ENCODE data around the gene CDIPT.
"Not testable (repeated sequence)": the region's sequence is repeated elsewhere in the genome, so short reads cannot be mapped to it uniquely, and the experiment has no call there.

Gene CDIPT, protein sequence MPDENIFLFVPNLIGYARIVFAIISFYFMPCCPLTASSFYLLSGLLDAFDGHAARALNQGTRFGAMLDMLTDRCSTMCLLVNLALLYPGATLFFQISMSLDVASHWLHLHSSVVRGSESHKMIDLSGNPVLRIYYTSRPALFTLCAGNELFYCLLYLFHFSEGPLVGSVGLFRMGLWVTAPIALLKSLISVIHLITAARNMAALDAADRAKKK

DNA sequence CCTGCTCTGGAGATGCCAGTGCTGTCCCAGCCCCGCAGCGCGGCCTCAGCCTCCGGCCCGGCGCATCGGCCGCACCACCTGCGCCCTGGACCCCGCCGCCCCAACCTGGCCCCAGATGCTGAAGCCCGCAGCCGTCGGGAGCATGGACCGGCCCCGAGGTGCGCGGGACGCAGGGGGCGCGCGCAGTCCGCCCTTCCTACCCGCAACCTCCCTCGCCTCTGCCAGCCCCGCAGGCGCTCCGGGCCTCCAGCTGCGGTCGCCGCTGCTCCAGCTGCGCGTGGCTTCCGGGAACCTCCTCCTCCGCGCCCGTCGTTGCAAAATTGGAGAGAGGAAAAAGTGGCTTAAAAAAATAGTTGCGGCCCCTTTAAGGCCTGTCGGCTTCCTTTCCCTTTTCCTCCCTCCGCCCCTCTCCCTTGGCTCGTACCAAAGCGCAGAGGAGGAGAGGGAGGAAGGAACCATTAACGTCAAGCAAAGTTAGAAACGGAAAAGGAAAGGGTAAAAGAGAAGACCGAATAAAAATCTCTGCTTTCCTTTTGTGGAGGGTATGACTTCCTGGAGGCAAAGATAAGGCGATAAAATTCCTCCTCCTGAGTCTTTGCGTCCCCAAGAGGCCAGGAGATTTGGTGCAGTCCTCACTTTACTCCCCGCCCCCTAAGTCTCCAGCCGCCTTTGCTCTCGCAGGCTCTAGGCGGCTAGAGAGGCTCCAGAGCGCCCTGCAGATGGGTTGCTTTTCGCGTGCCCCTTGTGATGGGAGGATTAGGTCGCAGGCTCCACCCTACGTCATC lies at the start of gene CDIPT:
TSS of gene CDIPT (minus strand) at position 343 of the 785 bp plus-strand sequence. CDS start 369 bp downstream, outside the sequence.
- peak; percentile 97 for DNase-seq

DNA sequence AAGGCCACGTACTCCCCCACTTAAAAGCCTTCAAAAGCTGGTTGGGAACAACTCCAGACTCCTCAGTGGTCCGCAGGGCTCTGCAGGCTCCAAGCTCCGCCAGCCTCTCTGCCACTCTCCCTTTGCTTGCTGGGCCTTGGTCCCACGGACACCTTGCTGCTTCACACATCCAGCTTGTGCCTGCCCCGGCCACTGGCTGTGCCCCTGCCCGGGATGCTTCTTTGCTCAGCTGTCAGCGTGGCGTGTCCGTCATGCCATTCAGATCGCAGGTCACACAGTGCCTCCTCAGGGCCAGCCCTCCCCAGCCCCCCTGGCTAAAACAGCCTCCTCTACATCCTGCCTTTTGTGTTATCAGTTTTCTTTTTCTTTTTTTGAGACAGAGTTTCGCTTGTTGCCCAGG lies 49.1 kb upstream of the CDIPT start:
- no peak for DNase-seq

DNA sequence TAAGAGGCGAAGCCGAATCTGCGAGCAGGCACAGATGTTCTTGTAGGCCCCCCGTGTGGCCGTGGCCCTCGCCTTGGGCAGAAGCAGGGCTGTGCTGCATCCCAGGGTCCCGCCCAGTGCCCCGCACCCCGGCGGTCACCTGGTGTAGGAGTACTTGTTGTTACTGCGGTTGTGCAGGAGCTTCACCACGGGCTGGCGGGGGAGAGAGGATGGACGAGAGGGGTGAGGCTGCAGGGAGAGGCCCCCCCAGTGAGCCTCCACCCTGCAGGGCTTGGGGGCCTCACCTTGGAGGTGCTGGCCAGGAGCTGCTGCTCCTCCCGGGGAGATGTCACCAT lies 48.6 kb upstream of the CDIPT start:
- DNase-seq = no peak

DNA sequence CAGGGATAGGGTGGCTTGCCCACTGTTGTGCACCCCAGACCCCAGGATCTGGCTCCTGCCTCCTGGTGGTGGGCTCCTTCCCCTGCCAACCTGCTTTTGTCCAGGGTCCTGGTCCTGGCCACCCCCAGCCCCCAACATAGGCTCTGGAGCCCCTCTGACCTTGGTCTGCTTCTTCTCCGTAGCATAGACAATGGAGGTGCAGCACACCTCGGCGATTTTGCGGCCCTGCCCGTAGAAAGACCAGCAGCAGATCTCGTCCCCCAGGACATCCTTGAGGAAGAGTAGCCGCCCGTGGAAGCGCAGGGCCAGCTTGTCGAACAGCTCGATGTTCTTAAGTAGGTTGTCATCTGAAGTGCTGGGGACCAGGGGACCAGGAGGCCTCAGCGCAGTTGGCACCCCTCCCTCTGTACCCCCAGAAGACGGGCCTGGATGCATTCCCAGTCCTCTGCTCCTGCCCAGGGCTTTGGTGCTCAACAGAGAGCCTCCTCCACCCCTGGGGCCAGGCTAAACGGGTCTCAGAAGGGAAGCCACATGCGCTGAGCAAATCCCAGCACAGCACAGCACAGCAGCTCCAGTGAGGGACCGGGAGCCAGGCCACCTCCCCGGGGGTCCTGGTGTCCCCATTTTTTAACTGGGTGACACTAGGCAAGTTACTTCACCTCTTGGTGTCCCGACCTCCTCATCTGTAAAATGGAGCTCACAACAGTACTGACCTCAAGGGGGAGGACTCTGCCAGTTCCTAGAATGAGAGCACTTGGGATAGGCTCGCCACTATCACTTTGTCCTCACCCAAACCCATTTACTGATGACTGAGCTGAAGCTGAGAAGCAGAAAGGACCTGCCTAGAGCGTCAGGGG lies 48.0 kb upstream of the CDIPT start:
- DNase-seq = no peak

DNA sequence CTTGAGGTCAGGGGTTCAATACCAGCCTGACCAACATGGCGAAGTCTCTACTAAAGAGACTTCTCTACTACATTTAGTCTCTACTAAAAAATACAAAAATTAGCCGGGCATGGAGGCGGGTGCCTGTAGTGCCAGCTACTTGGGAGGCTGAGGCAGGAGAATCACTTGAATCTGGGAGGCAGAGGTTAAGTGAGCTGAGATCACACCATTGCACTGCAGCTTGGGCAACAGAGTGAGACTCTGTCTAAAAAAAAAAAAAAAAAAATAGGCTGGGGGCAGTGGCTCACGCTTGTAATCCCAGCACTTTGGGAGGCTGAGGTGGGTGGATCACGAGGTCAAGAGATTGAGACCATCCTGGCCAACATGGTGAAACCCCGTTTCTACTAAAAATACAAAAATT lies 46.8 kb upstream of the CDIPT start:
- not testable (repeated sequence) for DNase-seq

DNA sequence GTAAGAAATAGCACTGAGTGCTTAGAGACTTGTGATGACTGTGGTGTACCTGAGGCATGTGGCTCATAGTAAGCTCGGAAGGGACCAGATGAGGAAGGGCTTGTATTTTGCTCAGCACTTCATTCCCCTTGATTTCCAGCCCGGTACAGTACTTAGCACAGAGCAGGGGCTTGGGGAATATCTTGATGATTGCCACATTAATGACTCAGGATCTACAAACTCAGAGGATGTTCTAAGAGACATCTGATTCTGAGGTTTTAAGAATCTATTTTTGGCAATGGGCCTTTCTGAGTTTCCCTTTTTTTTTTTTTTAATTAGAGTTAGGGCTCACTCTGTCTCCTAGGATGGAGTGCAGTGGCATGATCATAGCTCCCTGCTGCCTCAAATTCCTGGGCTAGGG lies 46.4 kb upstream of the CDIPT start:
- DNase-seq = no peak

DNA sequence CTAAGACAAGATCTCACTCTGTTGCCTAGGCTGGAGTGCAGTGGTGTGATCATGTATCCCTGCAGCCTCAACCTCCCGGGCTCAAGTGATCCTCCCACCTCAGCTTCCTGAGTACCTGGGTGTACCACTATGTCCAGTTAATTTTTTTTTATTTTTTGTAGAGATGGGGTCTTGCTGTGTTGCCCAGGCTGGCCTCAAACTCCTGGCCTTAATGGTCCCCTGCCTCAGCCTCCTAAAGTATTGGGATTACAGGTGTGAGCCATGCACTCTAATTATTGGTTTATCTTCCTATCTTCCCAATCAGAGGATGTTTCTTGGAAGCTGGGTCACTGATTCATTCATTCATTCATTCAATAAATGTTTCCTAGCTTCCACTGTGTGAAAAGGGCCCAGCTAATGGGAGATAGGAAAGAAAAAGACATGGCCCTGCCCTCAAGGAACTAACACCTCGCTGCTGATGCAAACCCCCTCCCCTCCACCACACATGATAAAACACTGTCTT lies 45.7 kb upstream of the CDIPT start:
- no peak for DNase-seq

DNA sequence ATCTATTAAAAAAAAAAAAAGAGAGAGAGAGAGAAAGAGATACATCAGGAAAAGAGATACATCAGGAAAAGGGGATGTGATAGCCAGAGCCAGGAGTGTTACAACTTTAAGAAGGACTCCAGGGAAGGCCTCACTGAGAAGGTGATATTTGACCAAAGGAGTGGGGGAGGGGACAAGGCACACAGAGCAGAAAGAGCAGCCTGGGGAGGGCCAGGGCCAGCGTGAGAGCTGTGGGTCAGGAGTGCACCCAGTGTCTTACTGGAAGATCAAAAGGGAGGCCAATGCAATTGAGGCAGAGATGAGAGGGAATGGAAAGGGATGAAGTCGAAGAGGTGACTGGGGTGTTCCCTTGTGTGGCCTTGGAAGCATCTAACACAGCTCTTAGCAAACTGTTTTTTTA lies 44.9 kb upstream of the CDIPT start:
- DNase-seq = no peak

DNA sequence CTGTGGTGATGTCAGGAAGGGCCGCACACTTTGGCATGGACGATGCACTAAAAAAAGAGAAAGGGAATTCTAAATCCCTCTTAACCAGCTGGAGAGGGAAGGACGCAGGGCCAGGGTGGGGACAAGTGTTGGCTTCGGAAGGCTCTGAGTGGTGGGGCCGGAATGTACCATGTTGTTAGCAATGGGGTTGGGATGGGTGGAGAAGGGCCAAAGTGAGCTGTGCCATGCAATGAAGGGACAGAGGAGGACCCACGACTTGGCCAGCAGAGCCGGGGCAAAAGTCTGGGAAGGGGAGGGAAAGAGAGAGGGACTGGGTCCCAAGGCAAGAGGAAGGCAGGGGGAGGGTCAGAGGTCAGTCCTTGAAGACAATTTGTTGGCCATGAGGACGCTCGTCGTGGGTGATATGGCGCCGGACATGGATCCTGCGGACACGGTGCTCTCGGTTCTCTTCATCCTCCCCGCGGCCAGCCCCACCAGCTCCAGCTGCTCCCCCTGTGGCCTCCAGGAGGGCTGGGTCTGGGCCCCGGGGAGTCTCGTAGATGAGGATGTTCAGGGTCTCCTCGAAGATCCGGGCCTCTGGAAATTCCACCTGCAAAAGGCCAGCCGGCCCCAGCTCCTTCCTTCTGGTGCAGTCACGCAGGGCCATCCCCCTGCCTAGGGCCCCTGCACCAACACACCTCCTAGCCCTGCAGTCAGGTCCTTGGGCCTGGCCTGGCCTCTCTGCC lies 43.7 kb upstream of the CDIPT start:
- no peak for DNase-seq

DNA sequence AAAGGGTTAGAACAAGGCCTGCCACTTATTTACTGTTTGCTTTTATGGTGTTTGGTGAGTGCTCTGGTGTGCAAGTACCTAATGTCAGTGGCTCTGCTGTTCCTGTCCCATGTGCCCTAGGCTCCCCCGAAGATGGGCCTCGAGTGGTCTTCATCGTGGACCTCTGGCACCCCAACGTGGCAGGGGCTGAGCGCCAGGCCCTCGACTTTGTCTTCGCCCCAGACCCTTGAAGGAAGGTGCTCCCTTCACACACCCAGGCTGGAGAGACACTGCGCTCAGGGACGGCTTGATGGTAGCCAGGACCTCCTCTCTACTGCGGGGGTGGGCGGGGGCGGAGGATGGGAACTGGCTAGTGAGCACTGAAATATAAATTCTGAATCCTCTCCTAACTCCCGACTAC lies 42.6 kb upstream of the CDIPT start:
- DNase-seq = no peak

DNA sequence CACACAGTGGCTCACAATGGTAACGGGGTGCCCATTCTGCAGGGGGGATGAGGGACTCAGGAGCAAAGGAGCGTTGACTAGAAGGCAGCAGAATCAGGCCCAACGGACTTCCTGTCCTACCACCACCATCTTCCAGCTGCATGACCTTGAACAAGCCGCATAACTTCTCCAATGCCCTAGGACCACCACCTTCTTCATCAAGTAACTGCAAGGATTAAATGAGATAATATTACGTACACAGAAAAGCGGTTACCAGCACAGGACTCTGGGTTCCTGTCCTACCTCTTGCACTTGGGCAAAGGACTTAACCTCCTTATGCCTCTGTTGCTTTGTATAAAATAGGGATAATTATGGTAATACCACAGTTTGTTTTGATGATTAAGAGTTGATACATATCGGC lies 41.9 kb upstream of the CDIPT start:
- no peak for DNase-seq

DNA sequence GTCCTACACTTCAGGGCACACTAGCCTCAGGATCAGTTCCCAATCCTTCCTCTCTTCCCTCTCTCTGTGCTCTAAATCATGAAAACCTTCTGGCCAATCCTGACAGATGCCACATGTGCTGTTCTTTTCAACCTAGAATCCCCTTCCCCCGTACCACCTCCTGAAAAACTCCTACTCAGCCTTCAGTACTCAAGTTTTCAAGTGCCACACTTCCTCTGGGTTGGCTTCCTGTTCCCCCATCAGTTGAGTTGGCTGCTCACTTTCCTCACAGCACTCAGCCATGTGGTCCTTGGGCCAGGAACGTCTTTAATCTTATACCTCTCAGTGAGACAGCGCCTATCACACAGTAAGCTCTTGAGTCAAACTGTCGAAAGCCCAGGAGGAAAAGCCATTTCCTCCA lies 40.6 kb upstream of the CDIPT start:
- DNase-seq = no peak

DNA sequence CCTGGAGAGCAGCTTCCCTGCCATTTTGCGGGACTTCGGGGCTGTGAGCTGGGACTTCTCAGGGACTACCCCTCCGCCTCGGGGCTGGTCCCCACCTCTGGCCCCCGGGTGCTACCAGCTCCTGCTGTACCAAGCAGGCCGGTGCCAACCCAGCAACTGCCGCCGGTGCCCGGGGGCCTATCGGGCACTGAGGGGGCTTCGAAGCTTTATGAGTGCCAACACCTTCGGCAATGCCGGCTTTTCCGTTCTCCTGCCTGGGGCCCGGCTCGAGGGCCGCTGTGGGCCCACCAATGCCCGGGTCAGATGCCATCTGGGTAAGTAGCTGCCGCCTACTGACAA lies 38.5 kb upstream of the CDIPT start:
- no peak for DNase-seq

DNA sequence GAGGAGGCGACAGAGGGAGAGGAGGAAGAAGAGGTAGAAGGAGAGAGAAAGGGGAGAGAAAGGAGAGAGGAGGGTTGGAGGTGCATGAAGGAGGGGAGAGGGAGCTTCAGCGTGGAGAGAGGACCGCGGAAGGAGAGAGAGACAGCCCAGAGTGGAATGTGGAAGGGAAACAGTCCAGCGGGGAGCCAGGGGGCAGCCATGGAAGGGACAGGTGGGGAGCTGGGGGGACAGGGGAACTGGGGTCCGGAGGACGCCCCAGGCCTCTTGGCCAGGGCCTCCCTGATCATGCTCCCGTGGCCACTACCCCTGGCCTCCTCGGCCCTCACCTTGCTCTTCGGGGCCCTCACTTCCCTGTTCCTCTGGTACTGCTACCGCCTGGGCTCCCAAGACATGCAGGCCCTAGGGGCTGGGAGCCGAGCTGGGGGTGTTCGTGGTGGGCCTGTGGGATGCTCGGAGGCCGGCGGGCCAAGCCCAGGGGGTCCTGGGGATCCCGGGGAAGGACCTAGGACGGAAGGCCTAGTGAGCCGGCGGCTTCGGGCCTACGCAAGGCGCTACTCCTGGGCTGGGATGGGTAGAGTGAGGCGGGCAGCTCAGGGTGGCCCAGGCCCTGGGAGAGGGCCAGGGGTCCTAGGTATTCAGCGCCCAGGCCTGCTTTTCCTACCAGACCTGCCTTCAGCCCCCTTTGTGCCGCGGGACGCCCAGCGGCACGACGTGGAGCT lies 38.0 kb upstream of the CDIPT start:
- no peak for DNase-seq

DNA sequence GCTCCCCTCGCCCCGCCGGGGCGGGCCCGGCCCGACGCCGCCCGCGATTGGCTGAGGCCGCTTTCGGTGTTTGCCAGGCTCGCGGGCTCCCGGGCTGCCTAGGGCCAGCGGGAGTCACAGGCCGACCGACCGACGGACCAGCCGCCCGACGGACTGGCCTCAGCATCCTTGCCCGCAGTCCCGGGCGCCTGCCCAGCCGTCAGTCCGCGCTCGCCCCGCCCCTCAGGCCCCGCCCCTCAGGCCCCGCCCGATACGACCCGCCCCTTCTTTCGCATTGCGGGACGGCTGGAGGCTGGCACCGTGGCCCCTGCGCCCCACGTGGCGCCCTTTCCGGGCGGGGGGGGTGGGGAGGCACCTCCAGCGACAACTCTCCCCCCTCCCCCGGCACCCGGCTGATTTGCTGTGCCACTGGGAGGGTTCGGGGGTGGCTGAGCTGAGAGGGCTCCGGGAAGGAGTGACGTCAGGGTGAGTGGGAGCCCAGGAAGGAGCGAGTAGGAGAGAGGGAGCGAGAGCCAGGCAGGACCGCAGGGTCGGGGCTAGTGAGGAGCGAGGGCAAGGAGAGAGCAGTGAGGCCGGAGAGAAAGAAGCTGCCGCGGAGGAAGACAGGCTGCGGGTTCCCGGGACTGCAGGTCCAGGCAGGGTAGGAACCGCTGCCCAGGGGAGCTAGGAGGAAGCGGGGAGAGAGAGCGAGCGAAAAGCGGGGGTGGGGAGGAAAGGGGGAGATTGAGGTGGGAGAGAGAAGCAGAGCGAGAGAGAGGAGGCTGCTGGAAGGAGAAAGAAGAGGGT lies 37.3 kb upstream of the CDIPT start, which contains the start of gene ASPHD1:
TSS of gene ASPHD1 (plus strand) at position 387 of the 786 bp plus-strand sequence. CDS start 484 bp downstream, outside the sequence.
- peak; percentile 76 for DNase-seq

DNA sequence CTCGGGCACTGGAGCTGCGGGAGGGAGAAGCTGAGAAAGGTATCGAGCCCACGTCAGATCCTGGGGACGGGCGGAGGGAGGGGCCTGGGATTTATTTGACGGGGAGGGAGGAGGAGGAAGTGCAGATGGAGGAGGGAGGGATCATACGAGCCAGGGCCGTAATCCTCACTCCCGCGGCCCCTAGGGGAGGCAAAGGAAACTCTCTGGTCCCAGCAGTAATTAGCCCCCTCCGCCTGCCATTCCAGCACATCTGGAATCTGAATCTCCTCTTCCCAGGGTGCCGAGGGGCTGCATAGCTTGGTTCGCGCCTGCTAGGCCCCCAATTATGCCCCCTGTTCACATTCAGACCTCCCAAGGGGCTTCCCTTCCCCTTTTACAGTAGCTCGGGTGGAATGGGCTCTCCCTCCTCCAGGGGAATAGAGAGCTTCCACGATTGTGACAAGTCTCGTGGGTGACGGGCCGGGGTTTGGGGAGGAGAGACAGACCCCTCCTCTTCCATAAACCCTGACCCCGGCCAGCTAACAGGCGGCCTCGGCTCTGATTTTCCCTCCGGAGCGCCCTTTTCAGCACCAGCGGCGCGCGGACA lies 36.6 kb upstream of the CDIPT start, which contains the start of gene SEZ6L2:
TSS of gene SEZ6L2 (minus strand) at position 35 of the 586 bp plus-strand sequence. CDS start 531 bp downstream, outside the sequence.
- DNase-seq = peak; percentile 76

DNA sequence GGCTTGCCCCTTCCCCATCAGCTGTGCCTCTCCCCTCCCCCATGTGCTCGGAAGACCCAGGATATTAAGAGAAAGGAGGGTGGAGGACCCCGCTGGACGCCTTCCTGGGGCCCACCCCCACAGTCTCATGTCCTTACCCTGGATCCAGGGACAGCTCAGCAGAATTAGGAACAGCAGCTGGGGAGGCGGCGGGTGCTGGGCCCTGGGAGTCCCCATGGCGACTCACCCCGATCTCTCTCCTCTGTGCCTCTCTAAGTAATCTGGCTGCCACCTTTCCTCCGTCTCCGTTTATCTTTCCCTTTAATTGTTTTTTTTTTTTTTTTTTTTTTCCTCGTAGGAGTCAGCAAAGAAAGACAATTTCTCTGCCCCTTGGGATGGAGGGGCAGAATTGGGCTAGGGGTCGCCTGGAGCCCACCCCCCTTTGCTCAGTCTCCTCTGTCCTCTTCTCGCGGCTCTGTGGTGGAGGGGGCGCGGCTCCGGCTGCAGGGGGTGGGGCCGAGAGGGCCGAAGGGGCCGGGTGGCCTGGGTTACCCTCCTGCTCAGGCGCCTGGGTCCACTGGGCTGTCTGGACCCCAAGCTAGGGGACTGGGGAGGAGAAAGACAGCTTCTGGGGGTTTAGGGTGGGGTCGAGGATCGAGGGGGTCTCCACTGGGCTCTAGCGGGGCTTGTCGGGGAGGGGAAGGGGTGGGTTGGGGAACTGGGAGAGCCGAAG lies 35.9 kb upstream of the CDIPT start:
- DNase-seq = no peak

DNA sequence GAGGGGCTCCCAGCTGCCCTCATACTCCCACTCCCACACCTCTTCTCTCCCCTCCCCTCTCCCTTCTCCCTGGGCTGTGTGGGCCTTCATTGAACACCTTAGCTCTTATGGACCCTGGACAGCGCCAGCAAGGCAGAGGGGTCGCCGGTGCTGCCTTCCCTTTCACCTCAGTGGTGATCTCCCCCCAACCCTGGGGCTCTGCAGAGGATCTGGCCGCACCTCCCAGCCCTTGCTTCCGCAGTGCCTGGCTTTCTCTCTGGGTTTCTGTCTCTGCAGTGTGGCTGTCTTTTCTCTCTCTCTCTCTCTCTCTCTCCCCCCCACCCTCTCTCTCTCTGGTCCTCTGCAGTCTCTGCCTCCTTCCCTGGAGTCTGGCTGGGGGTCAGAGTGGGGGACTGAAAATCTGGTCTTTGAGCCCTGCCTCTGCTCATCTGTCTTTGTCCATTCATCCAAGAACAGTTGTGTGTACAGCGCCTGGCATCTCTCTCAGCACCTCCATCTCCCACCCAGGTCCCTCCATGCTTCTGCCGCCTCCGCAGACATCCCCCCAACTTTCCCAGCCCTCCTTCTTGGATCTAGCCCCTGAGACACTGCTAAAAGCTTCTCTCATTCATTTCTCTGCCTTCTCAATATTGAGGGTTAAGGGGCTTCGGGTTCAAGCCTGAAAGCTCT lies 35.2 kb upstream of the CDIPT start:
- no peak for DNase-seq

DNA sequence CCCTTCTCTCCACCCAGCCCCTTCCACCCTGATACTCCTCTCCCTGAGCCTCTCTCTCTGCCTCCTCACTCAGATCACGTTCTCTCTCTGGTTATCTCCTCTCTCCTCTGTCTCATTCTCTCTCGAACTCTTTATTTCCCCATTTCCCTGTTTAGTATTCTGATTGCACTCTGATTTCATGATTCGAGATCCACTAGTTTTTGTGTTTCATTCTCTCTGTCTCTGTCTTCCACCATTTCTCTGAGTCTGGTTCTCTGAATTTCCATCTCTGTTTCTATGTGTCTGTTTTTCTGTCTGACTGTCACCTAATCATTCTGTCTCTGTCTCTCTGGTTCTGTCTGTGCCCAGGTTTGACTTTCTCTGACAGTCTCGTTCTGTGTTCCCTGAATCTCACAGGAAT lies 34.3 kb upstream of the CDIPT start:
- DNase-seq = no peak

DNA sequence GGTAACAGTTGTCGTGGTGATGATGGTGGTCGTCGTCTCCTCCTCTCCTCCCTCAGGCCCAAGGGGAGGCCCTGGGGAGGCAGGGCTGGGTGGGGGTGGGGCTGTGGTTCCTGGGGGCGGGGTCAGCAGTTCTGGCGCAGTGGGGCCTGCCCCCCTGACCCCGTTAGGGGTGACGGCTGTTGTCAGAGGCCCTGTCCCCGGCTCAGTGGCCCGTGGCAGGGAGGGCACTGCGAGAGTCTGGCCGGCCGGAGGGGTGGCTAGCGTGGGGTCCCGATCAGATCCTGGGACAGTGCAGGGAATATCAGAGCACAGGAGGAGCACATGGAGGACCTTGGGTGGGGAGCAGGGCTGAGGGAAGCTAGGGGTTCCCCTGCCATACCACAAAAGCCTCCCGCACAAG lies 33.8 kb upstream of the CDIPT start:
- no peak for DNase-seq
